Occipital lobe (tissue), 2 donors: ENCODE data around the gene GPC6. TPM values are rescaled to one million over a fixed set of nuclear protein-coding genes. Genes with fewer than 3 reads are reported as not detected.

Experiments
- DNase-seq: peaks from one replicate; lab custom pipeline; 2025; lab: John Stamatoyannopoulos, UW
- total RNA-seq: library from RNA; depleted of rRNA; stranded (reverse); fragments of >200 nt; gene quantifications from one replicate; pipeline ENCODE4 v1.2.3, GENCODE V29; 2014

Gene GPC6
- total RNA-seq, 1 donor from 2014 or later: 9.8 TPM

DNA sequence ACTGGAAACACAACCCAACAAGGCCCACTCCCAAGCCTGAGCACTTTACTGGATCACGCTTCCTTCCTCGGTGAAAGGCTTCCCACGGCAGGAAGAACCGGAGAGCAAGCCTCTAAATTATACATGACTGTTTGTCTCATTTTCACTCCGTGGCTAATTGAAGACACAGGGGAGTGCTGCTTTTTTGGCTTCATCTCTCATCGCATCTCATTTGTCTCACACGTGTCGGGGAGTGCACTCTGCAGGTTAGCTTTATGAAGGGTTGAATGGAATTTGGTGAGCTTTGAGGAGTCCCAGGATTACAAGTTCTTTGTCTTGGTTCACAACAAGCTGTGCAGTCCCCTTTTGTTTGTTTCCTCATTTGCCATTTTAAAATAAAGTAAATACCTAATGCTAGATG is 544.6 kb downstream of the GPC6 start:
- DNase-seq: no peak

- DNase-seq: no peak
Measured at GRCh38 chr13:93771782-93772181, 545.2 kb downstream of the GPC6 start.

DNA sequence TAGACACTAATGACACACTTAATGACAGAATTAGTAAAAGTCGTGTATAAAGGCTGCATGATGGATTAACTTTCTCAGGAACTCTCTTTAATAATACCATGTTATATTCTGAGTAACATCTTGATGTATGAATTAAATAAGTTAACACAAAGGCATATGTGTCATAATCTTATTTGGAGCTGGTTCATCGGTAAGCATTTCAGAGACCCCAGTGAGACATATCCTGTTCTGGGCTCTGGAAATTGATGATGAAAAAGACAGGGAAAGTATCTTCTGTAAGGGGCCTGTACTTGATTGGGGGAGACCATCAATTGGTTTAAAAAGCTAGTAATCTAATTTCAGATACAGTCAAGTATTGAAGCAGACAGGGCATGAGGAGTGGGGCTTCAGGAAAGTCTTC is 547.9 kb downstream of the GPC6 start:
- DNase-seq: no peak

DNA sequence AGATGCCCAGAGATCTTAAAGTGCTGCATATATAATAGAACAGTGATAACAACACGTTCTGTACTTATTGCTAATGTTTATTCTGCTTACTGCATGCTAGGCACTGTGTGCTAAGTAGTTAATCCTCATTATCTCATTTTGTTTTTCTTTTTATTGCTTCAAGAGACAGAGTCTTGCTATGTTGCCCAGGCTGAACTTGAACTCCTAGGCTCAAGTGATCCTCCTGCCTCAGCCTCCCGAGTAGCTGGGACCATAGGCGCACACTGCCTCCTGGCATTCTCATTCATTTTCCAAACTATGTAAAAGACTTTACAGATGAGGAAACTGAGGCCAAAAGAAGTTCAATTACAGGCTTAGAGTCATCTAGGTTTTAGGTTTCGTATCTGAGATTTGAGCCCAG is 548.4 kb downstream of the GPC6 start:
- no peak for DNase-seq

DNA sequence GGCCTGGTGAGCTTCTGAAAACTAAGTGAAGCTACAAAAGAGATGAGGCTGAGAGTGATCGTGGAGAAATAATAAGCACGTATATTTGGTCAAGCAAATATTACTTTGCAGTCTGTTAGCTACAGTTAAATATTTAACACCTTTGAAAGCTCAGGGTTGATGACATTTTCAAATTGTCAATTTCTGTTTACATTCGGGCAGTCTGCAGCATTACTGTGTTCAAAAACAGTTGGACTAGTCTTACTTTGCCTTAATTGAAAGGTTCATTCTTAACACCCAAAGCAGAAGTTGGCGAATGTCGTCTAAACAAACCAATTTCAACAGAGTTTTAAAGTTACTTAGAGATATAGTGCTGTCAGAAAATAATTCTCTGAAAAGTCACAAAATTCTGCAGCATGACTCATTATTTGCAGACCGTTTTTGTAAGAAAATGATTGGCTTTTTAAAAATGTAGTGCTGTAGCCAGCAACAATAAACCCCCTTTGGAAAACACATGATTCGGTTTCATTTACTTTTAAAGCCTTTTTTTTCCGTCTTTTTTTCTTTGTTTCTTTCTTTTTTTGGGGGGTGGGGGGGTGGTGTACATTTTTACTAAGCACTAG is 549.0 kb downstream of the GPC6 start:
- no peak for DNase-seq

- DNase-seq: no peak
Measured at GRCh38 chr13:93776936-93777335, 550.3 kb downstream of the GPC6 start.

DNA sequence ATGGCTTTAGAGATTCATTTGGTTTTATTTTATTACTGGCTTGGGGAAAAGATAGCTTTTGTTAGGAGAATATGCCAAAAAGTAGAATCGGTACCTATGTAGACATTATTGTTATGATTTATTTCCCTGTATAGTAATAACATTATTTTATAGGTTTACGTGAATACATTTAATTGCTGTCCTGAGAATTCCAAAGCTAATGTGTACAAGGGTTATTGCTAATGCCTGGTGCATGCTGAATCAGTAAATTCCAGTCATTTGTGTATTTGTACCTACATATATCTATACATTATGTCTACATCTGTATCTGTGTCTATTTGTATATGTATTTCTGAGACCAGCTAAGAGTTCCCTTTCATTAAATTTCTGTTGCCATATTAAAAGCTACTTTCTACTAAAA is 550.9 kb downstream of the GPC6 start:
- DNase-seq: no peak

DNA sequence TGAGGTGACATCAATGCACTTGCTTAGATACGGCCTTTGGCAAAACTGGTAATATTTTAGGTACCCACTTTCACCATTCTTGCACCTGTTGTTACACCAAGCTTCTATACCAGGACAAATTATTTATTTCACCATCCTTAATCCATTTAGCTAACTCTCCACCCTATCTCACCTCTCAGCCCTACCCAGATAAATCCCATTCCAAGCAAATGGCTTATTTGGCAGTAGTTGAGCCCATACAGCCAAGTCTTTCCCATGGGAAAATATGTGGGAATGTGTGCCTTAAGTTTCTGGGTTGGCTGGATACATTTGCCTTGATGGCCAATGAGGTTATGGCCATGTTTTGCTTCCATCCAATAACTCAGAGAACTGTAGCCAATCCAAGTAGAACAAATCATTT is 551.9 kb downstream of the GPC6 start:
- no peak for DNase-seq

DNA sequence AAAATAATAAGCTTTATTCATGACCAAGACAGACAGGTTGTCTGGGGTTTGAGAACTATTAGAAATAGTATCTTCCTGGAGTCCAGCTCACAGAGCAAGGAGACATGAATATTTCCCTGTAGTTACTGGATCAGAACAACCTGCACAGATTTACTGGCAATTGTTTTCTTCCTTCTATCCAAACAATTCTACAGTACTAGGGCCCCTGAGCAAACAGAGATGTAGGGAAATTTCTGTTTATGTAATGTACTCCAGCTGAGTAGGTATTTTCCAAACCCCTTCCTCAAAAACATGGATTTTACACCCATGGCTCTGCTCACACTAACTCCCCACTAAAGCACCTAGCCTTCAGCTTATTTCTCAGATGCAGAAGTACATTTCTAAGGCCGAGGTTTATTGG is 557.6 kb downstream of the GPC6 start:
- DNase-seq: no peak

DNA sequence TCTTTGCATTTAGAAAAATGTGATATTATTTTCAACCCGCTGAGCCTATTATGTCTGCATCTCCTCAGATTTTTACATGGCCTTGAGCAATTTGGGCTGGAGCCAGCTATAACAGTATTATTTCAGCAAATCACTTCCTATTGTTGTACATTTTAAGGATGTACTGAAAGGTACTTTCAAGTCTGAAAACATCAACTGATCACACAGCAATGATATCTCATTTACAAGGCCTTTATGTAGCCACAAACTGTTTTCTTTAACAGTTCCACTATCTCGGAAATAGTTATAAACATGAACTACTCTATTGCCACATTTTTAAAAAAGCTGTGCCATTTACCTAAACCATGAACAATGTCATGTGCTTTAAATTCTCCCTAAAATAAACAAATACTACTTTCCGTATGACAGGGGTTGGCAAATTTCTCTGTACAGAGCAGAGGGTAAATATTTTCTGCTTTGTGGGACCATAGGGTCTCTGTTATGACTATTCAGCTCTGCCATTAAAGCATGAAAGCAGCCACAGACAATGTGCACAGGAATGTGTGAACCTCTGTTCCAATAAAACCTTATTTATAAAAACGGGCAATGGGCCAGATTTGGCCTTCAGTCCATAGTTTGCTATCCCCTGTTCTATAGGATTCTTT is 560.4 kb downstream of the GPC6 start:
- DNase-seq: no peak

DNA sequence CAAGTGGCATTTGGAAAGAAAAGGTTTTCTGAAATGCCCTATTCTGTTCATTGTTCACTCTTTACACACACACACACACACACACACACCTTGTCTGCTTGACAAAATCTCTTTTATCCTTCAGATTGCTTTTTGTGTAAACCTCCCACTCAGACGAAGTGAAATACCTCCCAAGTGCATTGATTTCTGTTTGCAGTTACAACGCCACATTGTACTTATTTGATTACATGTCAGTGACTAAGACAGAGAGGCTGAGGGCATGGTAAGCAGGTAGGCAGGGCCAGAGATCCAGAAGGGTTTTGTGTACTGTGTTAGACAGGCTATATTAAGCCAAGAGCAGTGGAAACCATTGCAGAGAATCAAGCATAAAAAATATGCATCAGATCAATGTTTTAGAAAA is 561.8 kb downstream of the GPC6 start:
- DNase-seq: no peak

DNA sequence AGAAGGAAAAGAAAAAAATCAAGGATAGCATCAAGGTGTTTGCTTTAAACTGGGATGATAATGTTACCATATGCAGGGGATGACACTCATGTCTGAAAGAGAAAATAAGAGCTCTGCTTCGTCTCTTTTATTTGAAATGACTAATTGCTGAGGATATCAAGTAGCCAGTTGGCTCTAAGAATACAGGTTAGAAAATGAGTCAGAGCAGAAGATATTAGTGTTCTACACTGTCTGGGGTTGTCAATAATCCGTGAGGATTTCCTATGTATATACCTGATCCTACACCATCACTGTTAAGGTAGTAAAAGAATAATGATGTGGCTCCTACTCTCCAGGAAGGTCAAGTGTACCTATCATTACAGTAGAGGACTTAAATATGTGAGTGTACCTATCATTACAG is 562.5 kb downstream of the GPC6 start:
- DNase-seq: no peak

GRCh38 chr13:93794197-93794885 is 567.7 kb downstream of the GPC6 start:
- no peak for DNase-seq

DNA sequence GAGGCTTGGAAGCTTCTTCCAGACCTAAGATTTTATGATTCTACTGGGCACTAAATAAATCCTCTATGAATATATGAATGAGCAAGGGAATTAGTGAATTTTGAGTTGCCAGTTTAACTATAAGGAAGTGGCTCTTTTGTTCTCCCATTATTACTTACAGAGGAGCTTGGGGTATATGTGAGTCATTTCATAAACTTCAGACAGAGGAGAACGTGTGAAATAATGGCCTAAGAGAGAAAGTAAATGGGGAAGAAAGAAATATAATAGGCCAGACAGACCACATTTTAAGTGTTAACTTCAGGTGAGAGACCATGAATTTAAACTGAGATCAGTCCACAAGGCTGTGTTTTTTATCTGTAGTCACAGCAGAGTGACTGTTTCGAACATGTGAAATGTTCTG is 570.9 kb downstream of the GPC6 start:
- no peak for DNase-seq

DNA sequence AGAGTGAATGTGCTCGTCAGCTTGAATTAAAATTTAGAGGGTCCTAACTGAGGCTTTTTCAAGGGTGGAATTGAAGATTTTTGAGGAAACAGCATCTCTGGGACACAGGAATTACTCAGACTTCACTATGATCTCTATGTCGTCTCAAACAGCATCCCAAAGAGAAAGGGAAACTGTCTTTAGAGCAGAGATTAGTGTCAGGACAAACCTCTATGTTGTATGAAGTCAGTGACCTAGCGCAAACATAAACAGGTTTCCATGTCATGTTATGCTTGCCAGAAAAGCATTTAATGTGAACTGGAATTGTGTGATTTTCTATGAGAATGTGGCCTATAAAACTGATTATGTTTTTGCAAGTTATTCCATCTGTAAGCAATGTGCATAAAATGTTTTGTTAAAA is 573.7 kb downstream of the GPC6 start:
- DNase-seq: no peak

DNA sequence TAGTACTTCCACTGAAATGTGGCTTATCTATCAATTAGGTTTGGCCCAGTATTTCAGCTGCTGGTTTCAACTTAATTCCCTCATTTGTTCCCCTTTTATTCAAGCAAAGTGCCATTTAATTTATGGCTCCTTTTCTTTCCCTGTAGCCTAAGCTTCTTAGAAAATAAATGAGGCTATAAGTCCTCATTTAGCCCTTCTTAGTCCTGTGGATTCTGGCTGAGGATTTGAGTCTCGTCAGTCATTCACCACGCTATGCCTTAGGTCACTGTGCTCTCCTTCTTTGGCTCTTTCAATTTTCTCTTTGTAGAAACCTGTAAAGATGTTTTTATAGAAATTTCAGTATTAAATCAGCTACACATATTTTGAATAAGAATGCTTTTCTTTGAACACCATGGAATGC is 579.1 kb downstream of the GPC6 start:
- DNase-seq: no peak

GRCh38 chr13:93806861-93807260 is 580.3 kb downstream of the GPC6 start:
- no peak for DNase-seq

DNA sequence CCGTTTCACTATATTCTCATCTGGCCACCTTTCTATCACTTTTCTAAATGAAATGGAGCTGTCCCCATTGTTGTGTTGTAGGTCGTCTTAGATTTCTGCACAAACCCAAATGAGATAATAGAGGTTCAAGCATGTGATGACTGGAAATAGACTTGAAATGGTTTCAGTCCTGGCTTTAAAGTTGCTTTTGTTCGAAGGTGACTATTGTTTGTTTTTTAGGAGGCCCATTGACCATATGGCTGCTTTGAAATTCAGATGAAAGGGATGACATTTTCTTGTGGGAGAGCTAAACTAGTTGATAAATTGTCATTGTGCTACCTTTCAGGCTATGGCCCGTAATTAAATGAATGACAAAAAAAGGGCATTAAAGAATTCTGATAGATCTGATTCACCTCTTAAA is 583.7 kb downstream of the GPC6 start:
- no peak for DNase-seq

GRCh38 chr13:93811071-93811737 is 584.6 kb downstream of the GPC6 start:
- DNase-seq: no peak

GRCh38 chr13:93811738-93812112 is 585.1 kb downstream of the GPC6 start:
- DNase-seq: no peak

- DNase-seq: no peak
Measured at GRCh38 chr13:93814658-93815057, 588.1 kb downstream of the GPC6 start.

- DNase-seq: no peak
Measured at GRCh38 chr13:93818345-93818744, 591.7 kb downstream of the GPC6 start.
